GM12864 (cell line): ENCODE data around the gene SMIM8.

Experiments
- DNase-seq: peaks from one replicate; pipeline ENCODE4 v3.0.0-alpha.2; 2011; ENCODE audit warnings: low read depth
- H3K4me3 ChIP-seq: 2 replicates; pipeline ENCODE4 v1.5.1; 2011; ENCODE audit warnings: mild to moderate bottlenecking, low read depth, low read length, control low read depth
- CTCF ChIP-seq: IDR thresholded peaks from 2 replicates; pipeline ENCODE4 v1.5.1; 2011; ENCODE audit warnings: low read depth, mild to moderate bottlenecking, moderate library complexity, low read length, control low read depth, inconsistent platforms; ENCODE audit errors: missing control alignments

Gene SMIM8

GRCh38 chr6:87378947-87379346 is 56.6 kb downstream of the SMIM8 start:
- TF ChIP-seq CTCF, result no peak
- H3K4me3 ChIP-seq, result no peak overlapping the region
- no peak for DNase-seq

GRCh38 chr6:87382861-87383260 is 60.5 kb downstream of the SMIM8 start:
- TF ChIP-seq CTCF, result no peak
- no peak for DNase-seq
- H3K4me3 ChIP-seq, result no peak overlapping the region

GRCh38 chr6:87384038-87384437 is 61.6 kb downstream of the SMIM8 start:
- no peak for TF ChIP-seq CTCF
- no peak overlapping the region for H3K4me3 ChIP-seq
- DNase-seq, result no peak

GRCh38 chr6:87384449-87384848 is 62.1 kb downstream of the SMIM8 start:
- DNase-seq, result no peak
- no peak for TF ChIP-seq CTCF
- H3K4me3 ChIP-seq, result no peak overlapping the region

- no peak overlapping the region for H3K4me3 ChIP-seq
- peak; percentile 45 for TF ChIP-seq CTCF
- DNase-seq, result no peak
Measured at GRCh38 chr6:87391334-87391733, 68.9 kb downstream of the SMIM8 start.
